A673 (cell line): ENCODE measurements around the gene MBTPS1.

Source experiments
- EZH2 ChIP-seq: fragments of 200-600 bp; sonication (generic); IDR thresholded peaks from 2 replicates; pipeline ENCODE4 v1.6.1; 2017; ENCODE audit warnings: borderline replicate concordance, low read depth, mild to moderate bottlenecking, mixed read lengths, antibody characterized with exemption, low read length; ENCODE audit not compliant: poor library complexity, severe bottlenecking
- TF ChIP-seq, protein P1 (sequence below): fragments of 300-800, 200-600 bp; sonication (generic); conservative IDR thresholded peaks from 2 replicates; pipeline ENCODE4 v1.5.1; 2017; ENCODE audit warnings: low read depth, mild to moderate bottlenecking, antibody characterized with exemption, low read length, moderate library complexity, mixed read lengths

DNA sequence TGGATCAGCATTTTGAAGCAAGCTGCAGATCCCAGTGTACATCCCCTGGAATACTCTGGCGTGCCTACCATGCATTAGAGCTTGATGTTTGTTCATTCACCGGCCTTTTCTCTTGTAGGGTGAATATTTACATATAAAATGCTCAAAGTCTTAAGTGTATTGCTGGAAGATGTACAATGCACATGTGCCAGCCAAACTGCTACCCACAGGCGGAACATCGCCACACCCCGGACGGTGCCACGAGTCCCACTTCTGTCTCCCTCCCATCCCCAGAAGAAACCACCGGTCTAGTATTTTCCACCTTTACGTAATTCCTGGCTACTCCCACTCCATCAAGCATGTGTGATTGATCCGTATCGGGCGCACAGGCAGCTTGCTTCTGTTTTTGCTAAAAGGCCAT lies 78.3 kb downstream of the MBTPS1 start:
- TF ChIP-seq, protein P1, sequence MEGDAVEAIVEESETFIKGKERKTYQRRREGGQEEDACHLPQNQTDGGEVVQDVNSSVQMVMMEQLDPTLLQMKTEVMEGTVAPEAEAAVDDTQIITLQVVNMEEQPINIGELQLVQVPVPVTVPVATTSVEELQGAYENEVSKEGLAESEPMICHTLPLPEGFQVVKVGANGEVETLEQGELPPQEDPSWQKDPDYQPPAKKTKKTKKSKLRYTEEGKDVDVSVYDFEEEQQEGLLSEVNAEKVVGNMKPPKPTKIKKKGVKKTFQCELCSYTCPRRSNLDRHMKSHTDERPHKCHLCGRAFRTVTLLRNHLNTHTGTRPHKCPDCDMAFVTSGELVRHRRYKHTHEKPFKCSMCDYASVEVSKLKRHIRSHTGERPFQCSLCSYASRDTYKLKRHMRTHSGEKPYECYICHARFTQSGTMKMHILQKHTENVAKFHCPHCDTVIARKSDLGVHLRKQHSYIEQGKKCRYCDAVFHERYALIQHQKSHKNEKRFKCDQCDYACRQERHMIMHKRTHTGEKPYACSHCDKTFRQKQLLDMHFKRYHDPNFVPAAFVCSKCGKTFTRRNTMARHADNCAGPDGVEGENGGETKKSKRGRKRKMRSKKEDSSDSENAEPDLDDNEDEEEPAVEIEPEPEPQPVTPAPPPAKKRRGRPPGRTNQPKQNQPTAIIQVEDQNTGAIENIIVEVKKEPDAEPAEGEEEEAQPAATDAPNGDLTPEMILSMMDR = no peak
- no peak for TF ChIP-seq EZH2
